H9 (cell line): ENCODE data around the gene KRT1. TPM values are rescaled to one million over a fixed set of nuclear protein-coding genes. Genes with fewer than 3 reads are reported as not detected.
A peak's percentile ranks its signal among the peaks of the same experiment; 100 is the strongest.

Experiments
- DNase-seq: peaks from one replicate; pipeline ENCODE4 v3.0.0-alpha.2; 2017
- H2AFZ ChIP-seq: one replicate; pipeline ENCODE4 v1.6.1; 2013; ENCODE audit warnings: mild to moderate bottlenecking, low read length, control low read depth, moderate library complexity
- H2AK5ac ChIP-seq: 2 replicates; pipeline ENCODE4 v1.6.1; 2013; ENCODE audit warnings: low read length, control low read depth, mixed read lengths; ENCODE audit not compliant: insufficient read length
- H2BK120ac ChIP-seq: one replicate; pipeline ENCODE4 v1.6.1; 2013; ENCODE audit warnings: low read depth, mild to moderate bottlenecking, low read length, control low read depth, inconsistent platforms; ENCODE audit not compliant: poor library complexity, severe bottlenecking
- H2BK12ac ChIP-seq: 2 replicates; pipeline ENCODE4 v1.6.1; 2013; ENCODE audit warnings: low read length, control low read depth, mixed read lengths, low read depth; ENCODE audit not compliant: insufficient read length
- H2BK15ac ChIP-seq: 2 replicates; pipeline ENCODE4 v1.6.1; 2013; ENCODE audit warnings: low read depth, low read length, control low read depth
- H2BK20ac ChIP-seq: one replicate; pipeline ENCODE4 v1.6.1; 2013; ENCODE audit warnings: low read depth, mild to moderate bottlenecking, low read length, control low read depth, inconsistent platforms; ENCODE audit not compliant: poor library complexity, severe bottlenecking
- H2BK5ac ChIP-seq: 2 replicates; pipeline ENCODE4 v1.6.1; 2013; ENCODE audit warnings: low read length, control low read depth, mixed read lengths; ENCODE audit not compliant: insufficient read length
- H3K14ac ChIP-seq: 2 replicates; pipeline ENCODE4 v1.6.1; 2013; ENCODE audit warnings: low read length, control low read depth; ENCODE audit not compliant: insufficient read depth
- H3K18ac ChIP-seq: 2 replicates; pipeline ENCODE4 v1.6.1; 2013; ENCODE audit warnings: low read depth, mild to moderate bottlenecking, mixed read lengths, low read length, control low read depth; ENCODE audit not compliant: insufficient read length
- H3K23ac ChIP-seq: 2 replicates; pipeline ENCODE4 v1.6.1; 2013; ENCODE audit warnings: low read length, control low read depth, mixed read lengths, low read depth; ENCODE audit not compliant: insufficient read length
- H3K23me2 ChIP-seq: 2 replicates; pipeline ENCODE4 v1.6.1; 2013; ENCODE audit warnings: low read depth, mild to moderate bottlenecking, mixed read lengths, low read length, control low read depth; ENCODE audit not compliant: insufficient read length, poor library complexity, severe bottlenecking
- H3K27ac ChIP-seq: 2 replicates; pipeline ENCODE4 v1.5.1; 2013; ENCODE audit warnings: low read length, control low read depth, mixed read lengths, low read depth; ENCODE audit not compliant: insufficient read length
- H3K27me3 ChIP-seq: 2 replicates; pipeline ENCODE4 v1.6.1; 2013; ENCODE audit warnings: low read length, control low read depth, inconsistent platforms; ENCODE audit not compliant: insufficient read depth
- H3K4ac ChIP-seq: 2 replicates; pipeline ENCODE4 v1.6.1; 2013; ENCODE audit warnings: low read depth, mild to moderate bottlenecking, control low read depth, inconsistent platforms, low read length, moderate library complexity
- H3K4me1 ChIP-seq: 2 replicates; pipeline ENCODE4 v1.6.1; 2013; ENCODE audit warnings: low read length, control low read depth, inconsistent platforms; ENCODE audit not compliant: insufficient read depth
- H3K4me2 ChIP-seq: 2 replicates; pipeline ENCODE4 v1.6.1; 2013; ENCODE audit warnings: low read length, control low read depth, mixed read lengths; ENCODE audit not compliant: insufficient read length, insufficient read depth
- H3K56ac ChIP-seq: 2 replicates; pipeline ENCODE4 v1.6.1; 2013; ENCODE audit warnings: low read depth, mild to moderate bottlenecking, mixed read lengths, low read length, control low read depth; ENCODE audit not compliant: insufficient read length
- H3K79me1 ChIP-seq: 2 replicates; pipeline ENCODE4 v1.6.1; 2013; ENCODE audit warnings: low read depth, mild to moderate bottlenecking, moderate library complexity, low read length, control low read depth, inconsistent platforms; ENCODE audit not compliant: insufficient read depth, poor library complexity, severe bottlenecking
- H3K79me2 ChIP-seq: 2 replicates; pipeline ENCODE4 v1.6.1; 2013; ENCODE audit warnings: low read length, control low read depth, inconsistent platforms; ENCODE audit not compliant: insufficient read depth
- H3K9ac ChIP-seq: 2 replicates; pipeline ENCODE4 v1.6.1; 2013; ENCODE audit warnings: low read length, control low read depth, mixed read lengths; ENCODE audit not compliant: insufficient read length; ENCODE audit errors: extremely low read depth
- H3K9me3 ChIP-seq: one replicate; pipeline ENCODE4 v1.6.1; 2013; ENCODE audit warnings: low read depth, low read length, inconsistent platforms; ENCODE audit not compliant: control insufficient read depth
- H3T11ph ChIP-seq: one replicate; pipeline ENCODE4 v1.6.1; 2013; ENCODE audit warnings: mild to moderate bottlenecking, low read length, control low read depth, inconsistent platforms
- H4K20me1 ChIP-seq: one replicate; pipeline ENCODE4 v1.6.1; 2013; ENCODE audit not compliant: control insufficient read depth, insufficient read length, insufficient read depth
- H4K5ac ChIP-seq: 2 replicates; pipeline ENCODE4 v1.6.1; 2013; ENCODE audit warnings: low read depth, mild to moderate bottlenecking, mixed read lengths, low read length, control low read depth; ENCODE audit not compliant: insufficient read length
- H4K8ac ChIP-seq: replicated peaks from 2 replicates; pipeline ENCODE4 v1.6.1; 2013; ENCODE audit warnings: low read length, control low read depth, mixed read lengths, low read depth; ENCODE audit not compliant: insufficient read length
- H4K91ac ChIP-seq: 2 replicates; pipeline ENCODE4 v1.6.1; 2013; ENCODE audit warnings: low read depth, mild to moderate bottlenecking, moderate library complexity, mixed read lengths, low read length, control low read depth; ENCODE audit not compliant: insufficient read length
- H3K27ac Mint-ChIP-seq, 3 experiments: 2 replicates in 2 of 3; 3 replicates in 1 of 3; pipeline ENCODE4 v1.8.0; 2020 to 2021; ENCODE audit warnings: mixed read lengths in 3 of 3, mild to moderate bottlenecking in 1 of 3, moderate library complexity in 1 of 3
- H3K27me3 Mint-ChIP-seq: 2 replicates; pipeline ENCODE4 v1.8.0; 2021; ENCODE audit warnings: low read depth, mild to moderate bottlenecking, moderate library complexity, mixed read lengths
- H3K36me3 Mint-ChIP-seq, 3 experiments: 2 replicates in 2 of 3; 3 replicates in 1 of 3; pipeline ENCODE4 v1.8.0; 2020 to 2021; ENCODE audit warnings: low read depth in 3 of 3, mixed read lengths in 3 of 3; ENCODE audit not compliant: insufficient read depth in 1 of 3
- H3K4me1 Mint-ChIP-seq, 2 experiments: 2 replicates each; pipeline ENCODE4 v1.8.0; 2020; ENCODE audit warnings: mixed read lengths in 2 of 2
- H3K4me3 Mint-ChIP-seq, 2 experiments: 2 replicates in 1 of 2; 3 replicates in 1 of 2; pipeline ENCODE4 v1.8.0; 2020 to 2021; ENCODE audit warnings: mild to moderate bottlenecking in 2 of 2, mixed read lengths in 2 of 2, moderate library complexity in 1 of 2
- H3K9me3 Mint-ChIP-seq, 2 experiments: 2 replicates in 1 of 2; 3 replicates in 1 of 2; pipeline ENCODE4 v1.8.0; 2020; ENCODE audit warnings: mild to moderate bottlenecking in 2 of 2, mixed read lengths in 2 of 2, moderate library complexity in 1 of 2
- CTCF ChIP-seq: fragments of 200-600 bp; sonication (generic); conservative IDR thresholded peaks from 3 replicates; pipeline ENCODE4 v1.8.0; 2021; ENCODE audit warnings: antibody characterized with exemption, mild to moderate bottlenecking
- WGBS: extraction: QIAGEN DNeasy Blood & Tissue Kit; methylation state at CpG from one replicate; pipeline ENCODE4 v1.1.7; 2013; ENCODE audit warnings: missing lambda C conversion rate, low lambda C conversion rate, mixed read lengths; ENCODE audit not compliant: insufficient read length; ENCODE audit errors: extremely low coverage; 5-methylcytosine and 5-hydroxymethylcytosine counted together
- total RNA-seq: library from RNA; stranded (reverse); gene quantifications from 2 replicates; pipeline ENCODE4 v1.2.1, GENCODE V29; 2021

The KRT1 gene
- total RNA-seq, 1 experiment from 2014 or later: not detected

GRCh38 chr12:52659951-52660350 is 20.3 kb downstream of the KRT1 start:
- H2BK12ac ChIP-seq: no peak overlapping the region
- H3K18ac ChIP-seq: no peak overlapping the region
- H3K79me2 ChIP-seq: no peaks in the 10 kb centered on the region
- no peak overlapping the region for H3K4me2 ChIP-seq
- TF ChIP-seq CTCF: no peak
- no peak overlapping the region for H2BK15ac ChIP-seq
- no peak overlapping the region for H2BK120ac ChIP-seq
- H3K4ac ChIP-seq: no peak overlapping the region
- H4K8ac ChIP-seq: no peak overlapping the region
- no peak overlapping the region for H2BK5ac ChIP-seq
- no peaks in the 10 kb centered on the region for H3K79me1 ChIP-seq
- H4K20me1 ChIP-seq: peaks cover 2% of the 10 kb centered on the region
- H3K27ac Mint-ChIP-seq: no peak overlapping the region
- H4K5ac ChIP-seq: no peak overlapping the region
- H3K23me2 ChIP-seq: no peaks in the 10 kb centered on the region
- WGBS: no CpG with 5 or more reads among the region's 4 CpGs
- H3K9me3 Mint-ChIP-seq: no peaks in the 10 kb centered on the region
- H3K4me3 Mint-ChIP-seq: no peak overlapping the region
- no peak overlapping the region for H3T11ph ChIP-seq
- no peaks in the 10 kb centered on the region for H3K9me3 ChIP-seq
- no peak overlapping the region for H2BK20ac ChIP-seq
- H3K27ac ChIP-seq: no peak overlapping the region
- no peaks in the 10 kb centered on the region for H3K4me1 ChIP-seq
- H3K27me3 ChIP-seq: no peaks in the 10 kb centered on the region
- H2AK5ac ChIP-seq: no peak overlapping the region
- H3K36me3 Mint-ChIP-seq: no peaks in the 10 kb centered on the region
- DNase-seq: peak; percentile 20
- H3K14ac ChIP-seq: no peak overlapping the region; the same call in 1 of the 2 replicates
- peaks cover 19% of the 10 kb centered on the region for H3K27me3 Mint-ChIP-seq
- H2AFZ ChIP-seq: no peak overlapping the region
- H3K4me1 Mint-ChIP-seq: peaks cover 0 to 4% of the 10 kb centered on the region in 2 experiments; a peak in 2 of 4 replicates
- no peak overlapping the region for H4K91ac ChIP-seq
- H3K9ac ChIP-seq: no peak overlapping the region
- H3K56ac ChIP-seq: no peak overlapping the region
- no peak overlapping the region for H3K23ac ChIP-seq
